Esophagus (tissue), 2 donors: ENCODE data around the gene PSMC3IP. TPM values are rescaled to one million over a fixed set of nuclear protein-coding genes. Genes with fewer than 3 reads are reported as not detected.
"Not testable (repeated sequence)": the region's sequence is repeated elsewhere in the genome, so short reads cannot be mapped to it uniquely, and the experiment has no call there.

Experiments used
- H3K27ac ChIP-seq, 2 donors: one replicate each; pipeline ENCODE4 v1.5.1; 2013; ENCODE audit warnings: low read depth in 2 of 2, mild to moderate bottlenecking in 2 of 2, inconsistent platforms in 1 of 2, low read length in 1 of 2, moderate library complexity in 1 of 2
- H3K27me3 ChIP-seq, 2 donors: one replicate each; pipeline ENCODE4 v1.6.1; 2013; ENCODE audit warnings: low read length in 2 of 2, control low read depth in 1 of 2, mild to moderate bottlenecking in 1 of 2; ENCODE audit not compliant: insufficient read depth in 2 of 2, control insufficient read depth in 1 of 2
- H3K36me3 ChIP-seq, 2 donors: one replicate each; pipeline ENCODE4 v1.6.1; 2013; ENCODE audit warnings: low read length in 1 of 2; ENCODE audit not compliant: control insufficient read depth in 2 of 2, insufficient read depth in 2 of 2
- H3K4me1 ChIP-seq, 2 donors: one replicate each; pipeline ENCODE4 v1.6.1; 2013; ENCODE audit warnings: low read length in 1 of 2; ENCODE audit not compliant: control insufficient read depth in 2 of 2, insufficient read depth in 2 of 2
- H3K4me3 ChIP-seq, 2 donors: one replicate each; pipeline ENCODE4 v1.5.1; 2013; ENCODE audit warnings: low read length in 2 of 2, mild to moderate bottlenecking in 2 of 2, low read depth in 1 of 2, moderate library complexity in 1 of 2
- H3K9me3 ChIP-seq, 2 donors: one replicate each; pipeline ENCODE4 v1.6.1; 2013; ENCODE audit warnings: mild to moderate bottlenecking in 2 of 2, low read depth in 1 of 2, low read length in 1 of 2, moderate library complexity in 1 of 2; ENCODE audit not compliant: control insufficient read depth in 2 of 2, insufficient read depth in 1 of 2
- WGBS, 2 donors: extraction: QIAGEN DNeasy Blood & Tissue Kit; methylation state at CpG; one replicate each; pipeline ENCODE4 v1.1.7; 2013; 5-methylcytosine and 5-hydroxymethylcytosine counted together
- polyA plus RNA-seq, 2 donors: library from polyadenylated mRNA; stranded (reverse); fragments of 200-250 nt; gene quantifications; one replicate each; pipeline ENCODE4 v1.2.3, GENCODE V29; 2013
- donor health status: healthy with polysubstance abuse.
- donor health status: Bipolar disorder and iron deficiency.

Gene PSMC3IP
- polyA plus RNA-seq, 2 donors, result 6.4 to 7.2 TPM

GRCh38 chr17:42553161-42553818, 24.2 kb downstream of the PSMC3IP start:
- H3K4me1 ChIP-seq, result peaks cover 2 to 12% of the 10 kb centered on the region in 2 donors
- no peaks in the 10 kb centered on the region for H3K27me3 ChIP-seq
- WGBS, 2 donors, result 50 to 67% methylated on average over 44 to 45 of the region's 45 CpGs
- H3K4me3 ChIP-seq, result peak overlapping the region; percentile 79 to 88
- peak overlapping the region; percentile 94 to 95 for H3K27ac ChIP-seq
- H3K9me3 ChIP-seq, result no peaks in the 10 kb centered on the region
- no peaks in the 10 kb centered on the region for H3K36me3 ChIP-seq

- H3K4me3 ChIP-seq, result peak within 1 kb of the TSS; percentile 79 to 88
- WGBS, 2 donors, result 80 to 83% methylated on average over 14 to 15 of the region's 15 CpGs
- H3K4me1 ChIP-seq, result peaks cover 5 to 16% of the 10 kb centered on the region in 2 donors
- not testable (repeated sequence) for H3K27me3 ChIP-seq, H3K36me3 ChIP-seq, H3K9me3 ChIP-seq
- H3K27ac ChIP-seq, result peak within 1 kb of the TSS; percentile 94 to 95
Observed at GRCh38 chr17:42552736-42553135, 24.8 kb downstream of the PSMC3IP start, which contains the start of gene HSD17B1. TSS of gene HSD17B1 (plus strand) at chr17:42552923. CDS start at chr17:42552934, 11 bp downstream.

GRCh38 chr17:42548993-42549755, 28.4 kb downstream of the PSMC3IP start:
- peaks cover 5 to 16% of the 10 kb centered on the region in 2 donors for H3K4me1 ChIP-seq
- H3K27ac ChIP-seq, result no peak overlapping the region
- H3K9me3 ChIP-seq, result no peaks in the 10 kb centered on the region
- no peak overlapping the region for H3K4me3 ChIP-seq
- H3K27me3 ChIP-seq, result no peaks in the 10 kb centered on the region
- H3K36me3 ChIP-seq, result no peaks in the 10 kb centered on the region
- WGBS, 2 donors, result 66 to 68% methylated on average over 14 of the region's 14 CpGs

- H3K27ac ChIP-seq, result no peak overlapping the region
- WGBS, 2 donors, result 14 to 15% methylated on average over 66 to 73 of the region's 74 CpGs
- H3K9me3 ChIP-seq, result no peaks in the 10 kb centered on the region
- peak overlapping the region; percentile 49 to 54 for H3K4me3 ChIP-seq
- H3K4me1 ChIP-seq, result peaks cover 5 to 13% of the 10 kb centered on the region in 2 donors
- peaks cover 0 to 9% of the 10 kb centered on the region in 2 donors for H3K36me3 ChIP-seq
- no peaks in the 10 kb centered on the region for H3K27me3 ChIP-seq
Observed at GRCh38 chr17:42548070-42548837, 29.3 kb downstream of the PSMC3IP start.

- H3K9me3 ChIP-seq, result no peaks in the 10 kb centered on the region
- 75 to 78% methylated on average over 14 of the region's 14 CpGs for WGBS, 2 donors
Observed at GRCh38 chr17:42547698-42548069, 29.8 kb downstream of the PSMC3IP start.

GRCh38 chr17:42547001-42547461, 30.5 kb downstream of the PSMC3IP start:
- Histone ChIP-seq H3K27me3 (no peaks in the 10 kb centered on the region), H3K27ac (no peak overlapping the region), H3K4me3 (no peak overlapping the region), H3K9me3 (no peaks in the 10 kb centered on the region), H3K4me1 (peaks cover 5 to 9% of the 10 kb centered on the region in 2 donors), H3K36me3 (peaks cover 0 to 16% of the 10 kb centered on the region in 2 donors)
- 50 to 64% methylated on average over 23 of the region's 23 CpGs for WGBS, 2 donors

More at GRCh38 chr17:42547698-42548069, 29.8 kb downstream of the PSMC3IP start:
- peaks cover 0 to 13% of the 10 kb centered on the region in 2 donors for H3K36me3 ChIP-seq
- peak overlapping the region in 1 of 2 donors; percentile 49 for H3K4me3 ChIP-seq
- H3K27me3 ChIP-seq, result no peaks in the 10 kb centered on the region
- H3K4me1 ChIP-seq, result peaks cover 5 to 9% of the 10 kb centered on the region in 2 donors
- no peak overlapping the region for H3K27ac ChIP-seq

- WGBS, 2 donors, result 87 to 92% methylated on average over 7 to 9 of the region's 9 CpGs
- H3K27ac ChIP-seq, H3K27me3 ChIP-seq, H3K9me3 ChIP-seq, H3K4me3 ChIP-seq: not testable (repeated sequence)
- peaks cover 5 to 13% of the 10 kb centered on the region in 2 donors for H3K4me1 ChIP-seq
- peaks cover 2 to 21% of the 10 kb centered on the region in 2 donors for H3K36me3 ChIP-seq
Observed at GRCh38 chr17:42545755-42546505, 31.6 kb downstream of the PSMC3IP start.

GRCh38 chr17:42544874-42545283, 32.6 kb downstream of the PSMC3IP start:
- H3K4me3 ChIP-seq, result no peak overlapping the region
- 77% methylated on average over 8 of the region's 8 CpGs for WGBS, 2 donors
- H3K27me3 ChIP-seq, result no peaks in the 10 kb centered on the region
- peaks cover 4 to 21% of the 10 kb centered on the region in 2 donors for H3K36me3 ChIP-seq
- no peaks in the 10 kb centered on the region for H3K9me3 ChIP-seq
- peaks cover 5 to 13% of the 10 kb centered on the region in 2 donors for H3K4me1 ChIP-seq
- no peak overlapping the region for H3K27ac ChIP-seq
